ENCODE results near the gene SLC25A24.

SLC25A24 gene

DNA sequence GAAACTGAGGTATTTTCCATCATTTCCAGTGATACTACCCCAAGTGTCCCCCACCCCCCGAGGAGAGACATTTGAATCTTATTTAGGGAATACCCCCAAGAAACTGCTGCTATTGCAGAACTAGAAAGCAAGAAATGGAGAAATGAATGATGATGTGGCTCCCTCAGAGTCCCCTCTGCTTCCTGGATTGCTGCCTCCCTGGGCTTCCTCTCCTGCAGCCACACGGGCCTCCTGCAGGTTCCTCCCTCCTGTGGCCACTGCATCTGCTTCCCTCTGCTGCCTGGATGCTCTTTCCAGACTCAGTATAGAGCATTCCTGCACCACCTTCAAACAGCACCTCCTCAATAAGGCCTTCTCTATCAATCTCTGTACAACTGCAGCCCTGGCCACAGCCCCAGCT is 69.3 kb downstream of the SLC25A24 start:
- no peak overlapping the region for H3K4me3 ChIP-seq (ENCODE audit: low read depth, low read length, poor library complexity, severe bottlenecking)
- no peaks in the 10 kb centered on the region for H3K79me2 ChIP-seq (ENCODE audit: insufficient read depth, low read length)
- no peaks in the 10 kb centered on the region for H3K9me3 ChIP-seq (ENCODE audit: low read length)
- no peaks in the 10 kb centered on the region for H3K27me3 ChIP-seq (ENCODE audit: insufficient read depth, low read length)
- H3K4me2 ChIP-seq (ENCODE audit: low read length): no peak overlapping the region
- H3K27ac ChIP-seq (ENCODE audit: low read depth, low read length, poor library complexity, severe bottlenecking): no peak overlapping the region
- H4K20me1 ChIP-seq (ENCODE audit: insufficient read depth, low read length): no peaks in the 10 kb centered on the region
- no peak overlapping the region for H3K9ac ChIP-seq (ENCODE audit: low read length)
- H3K9me2 ChIP-seq (ENCODE audit: low read depth, low read length): no peaks in the 10 kb centered on the region
- H3K4me1 ChIP-seq (ENCODE audit: insufficient read depth, low read length, severe bottlenecking): no peaks in the 10 kb centered on the region
- H2AFZ ChIP-seq (ENCODE audit: low read length): no peak overlapping the region
- no peaks in the 10 kb centered on the region; the same call in none of the 2 replicates for H3F3A ChIP-seq (ENCODE audit: insufficient read depth, low read length)
- no peaks in the 10 kb centered on the region for H3K36me3 ChIP-seq (ENCODE audit: insufficient read depth, low read length)
- TF ChIP-seq EZH2 (IDR thresholded peaks at IDR 0.05; ENCODE audit: borderline replicate concordance, low read length): no peak
- no peak for TF ChIP-seq CTCF (IDR thresholded peaks at IDR 0.05; ENCODE audit: low read length)

- H4K20me1 ChIP-seq (ENCODE audit: insufficient read depth, low read length): no peaks in the 10 kb centered on the region
- no peaks in the 10 kb centered on the region for H3K9me2 ChIP-seq (ENCODE audit: low read depth, low read length)
- H3K36me3 ChIP-seq (ENCODE audit: insufficient read depth, low read length): no peaks in the 10 kb centered on the region
- H3K4me2 ChIP-seq (ENCODE audit: low read length): no peak overlapping the region
- no peak for TF ChIP-seq CTCF (IDR thresholded peaks at IDR 0.05; ENCODE audit: low read length)
- no peaks in the 10 kb centered on the region for H3K9me3 ChIP-seq (ENCODE audit: low read length)
- H3K4me1 ChIP-seq (ENCODE audit: insufficient read depth, low read length, severe bottlenecking): peaks cover 5% of the 10 kb centered on the region
- no peak overlapping the region for H2AFZ ChIP-seq (ENCODE audit: low read length)
- no peak overlapping the region for H3K4me3 ChIP-seq (ENCODE audit: low read depth, low read length, poor library complexity, severe bottlenecking)
- H3K27ac ChIP-seq (ENCODE audit: low read depth, low read length, poor library complexity, severe bottlenecking): no peak overlapping the region
- H3K27me3 ChIP-seq (ENCODE audit: insufficient read depth, low read length): no peaks in the 10 kb centered on the region
- no peaks in the 10 kb centered on the region; the same call in 1 of the 2 replicates for H3F3A ChIP-seq (ENCODE audit: insufficient read depth, low read length)
- H3K79me2 ChIP-seq (ENCODE audit: insufficient read depth, low read length): no peaks in the 10 kb centered on the region
- H3K9ac ChIP-seq (ENCODE audit: low read length): no peak overlapping the region
Observed at GRCh38 chr1:108129999-108130398, 70.1 kb downstream of the SLC25A24 start.

DNA sequence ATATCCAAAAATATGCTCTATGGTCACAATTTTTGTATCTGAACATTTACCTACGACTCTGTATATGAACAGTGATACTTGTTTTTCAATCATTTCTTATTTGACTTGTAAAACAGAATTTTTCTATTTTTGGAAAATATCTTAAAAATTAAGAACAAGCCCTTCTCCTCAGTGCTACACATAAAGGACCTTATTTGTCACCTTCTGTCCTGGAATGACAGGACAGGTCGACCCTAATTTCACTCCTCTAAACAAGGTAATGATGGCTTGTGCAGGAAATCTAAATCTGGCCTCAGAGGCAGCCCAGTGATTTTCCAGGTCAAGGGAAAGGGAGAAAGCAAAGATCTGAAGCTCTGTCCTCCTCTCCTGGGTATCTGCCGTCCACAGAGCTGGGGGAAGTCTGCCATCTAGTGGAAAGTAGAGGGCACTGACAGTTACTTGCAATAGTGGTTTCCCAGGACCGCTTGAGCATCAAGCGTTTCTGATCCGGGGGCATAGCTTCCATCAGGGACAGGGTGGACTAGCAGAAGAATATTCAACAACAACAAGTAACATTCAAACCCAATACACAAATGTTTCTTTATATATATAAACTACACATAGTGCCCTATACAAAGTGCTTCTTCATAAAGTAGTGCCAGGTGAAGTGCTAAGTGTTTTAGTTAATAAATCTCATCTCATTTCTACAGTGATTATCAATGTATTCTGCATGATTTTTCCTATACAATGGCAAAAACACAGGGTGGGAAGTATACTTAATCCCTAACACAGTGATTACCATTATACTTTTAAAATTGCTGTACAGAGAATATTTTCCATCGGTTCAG is 74.6 kb downstream of the SLC25A24 start:
- Histone ChIP-seq H2AFZ (ENCODE audit: low read length) (no peak overlapping the region), H3K4me3 (ENCODE audit: low read depth, low read length, poor library complexity, severe bottlenecking) (no peak overlapping the region), H3K9me3 (ENCODE audit: low read length) (no peaks in the 10 kb centered on the region), H3K9me2 (ENCODE audit: low read depth, low read length) (no peaks in the 10 kb centered on the region), H3K4me1 (ENCODE audit: insufficient read depth, low read length, severe bottlenecking) (peaks cover 9% of the 10 kb centered on the region), H3K27ac (ENCODE audit: low read depth, low read length, poor library complexity, severe bottlenecking) (no peak overlapping the region), H4K20me1 (ENCODE audit: insufficient read depth, low read length) (no peaks in the 10 kb centered on the region), H3K36me3 (ENCODE audit: insufficient read depth, low read length) (no peaks in the 10 kb centered on the region), H3K27me3 (ENCODE audit: insufficient read depth, low read length) (no peaks in the 10 kb centered on the region), H3K4me2 (ENCODE audit: low read length) (no peak overlapping the region), H3K79me2 (ENCODE audit: insufficient read depth, low read length) (no peaks in the 10 kb centered on the region), H3K9ac (ENCODE audit: low read length) (no peak overlapping the region), H3F3A (ENCODE audit: insufficient read depth, low read length) (no peaks in the 10 kb centered on the region)
- TF ChIP-seq EZH2 (IDR thresholded peaks at IDR 0.05; ENCODE audit: borderline replicate concordance, low read length): no peak
- TF ChIP-seq CTCF (IDR thresholded peaks at IDR 0.05; ENCODE audit: low read length): peak; percentile 90

All from OCI-LY1 (cell line).